H1 (cell line): ENCODE results near the gene GREB1L. TPM values are rescaled to one million over a fixed set of nuclear protein-coding genes. Genes with fewer than 3 reads are reported as not detected.

Experiments used
- ATF2 ChIP-seq: IDR thresholded peaks from 2 replicates; pipeline ENCODE4 v1.6.1; 2012; ENCODE audit warnings: low read length, inconsistent platforms
- BACH1 ChIP-seq: IDR thresholded peaks from 2 replicates; pipeline ENCODE4 v1.6.1; 2012; ENCODE audit warnings: low read length, improper control_type of control experiment
- BRCA1 ChIP-seq: IDR thresholded peaks from 2 replicates; pipeline ENCODE4 v1.6.1; 2012; ENCODE audit warnings: low read depth, low read length, improper control_type of control experiment
- CEBPB ChIP-seq: IDR thresholded peaks from 2 replicates; pipeline ENCODE4 v1.6.1; 2012; ENCODE audit warnings: low read depth, low read length
- CHD1 ChIP-seq: IDR thresholded peaks from 2 replicates; pipeline ENCODE4 v1.6.1; 2012; ENCODE audit warnings: low read depth, low read length, improper control_type of control experiment
- E2F6 ChIP-seq: IDR thresholded peaks from 2 replicates; pipeline ENCODE4 v1.6.1; 2012; ENCODE audit warnings: inconsistent platforms
- EGR1 ChIP-seq: IDR thresholded peaks from 2 replicates; pipeline ENCODE4 v1.6.1; 2011; ENCODE audit warnings: low read depth, low read length, borderline replicate concordance
- EP300 ChIP-seq, 2 experiments: IDR thresholded peaks; 1 replicate in 1 of 2; 2 replicates in 1 of 2; pipeline ENCODE4 v1.6.1; 2011 to 2012; ENCODE audit warnings: low read depth in 2 of 2, low read length in 2 of 2, mild to moderate bottlenecking in 2 of 2, borderline replicate concordance in 1 of 2, inconsistent platforms in 1 of 2, moderate library complexity in 1 of 2
- FOSL1 ChIP-seq: IDR thresholded peaks from 2 replicates; pipeline ENCODE4 v1.6.1; 2011; ENCODE audit warnings: mild to moderate bottlenecking, low read depth, low read length, moderate library complexity; ENCODE audit not compliant: insufficient read depth
- GTF2F1 ChIP-seq: IDR thresholded peaks from 2 replicates; pipeline ENCODE4 v1.6.1; 2012; ENCODE audit warnings: low read depth, low read length, improper control_type of control experiment, borderline replicate concordance
- HDAC2 ChIP-seq, 2 experiments: fragments of 300-600 bp in 1 of 2; sonication (generic) in 1 of 2; IDR thresholded peaks; 2 replicates each; pipeline ENCODE4 v1.6.1; 2011 to 2012; ENCODE audit warnings: low read depth in 2 of 2, low read length in 2 of 2, mild to moderate bottlenecking in 2 of 2, moderate library complexity in 2 of 2, borderline replicate concordance in 1 of 2, inconsistent platforms in 1 of 2
- JUND ChIP-seq: IDR thresholded peaks from 2 replicates; pipeline ENCODE4 v1.6.1; 2011; ENCODE audit warnings: mild to moderate bottlenecking, improper control_type of control experiment, low read length
- MAFK ChIP-seq: IDR thresholded peaks from 2 replicates; pipeline ENCODE4 v1.6.1; 2012; ENCODE audit warnings: low read depth, mild to moderate bottlenecking, improper control_type of control experiment, low read length
- POLR2A ChIP-seq, 2 experiments: IDR thresholded peaks; 1 replicate in 1 of 2; 2 replicates in 1 of 2; pipeline ENCODE4 v1.6.1; 2011; ENCODE audit warnings: low read depth in 2 of 2, low read length in 2 of 2, mild to moderate bottlenecking in 2 of 2; ENCODE audit errors: control extremely low read depth in 1 of 2
- POLR2AphosphoS5 ChIP-seq: IDR thresholded peaks from 2 replicates; pipeline ENCODE4 v1.6.1; 2011; ENCODE audit warnings: low read depth, low read length
- RNF2 ChIP-seq: fragments of 200-900, 300-1000 bp; sonication (generic); IDR thresholded peaks from 2 replicates; pipeline ENCODE4 v1.7.1; 2016; ENCODE audit warnings: borderline replicate concordance, low read depth, mild to moderate bottlenecking, antibody characterized with exemption, low read length; ENCODE audit not compliant: poor library complexity, severe bottlenecking; ENCODE audit errors: missing control alignments
- RXRA ChIP-seq: IDR thresholded peaks from 2 replicates; pipeline ENCODE4 v1.6.1; 2011; ENCODE audit warnings: low read depth, mild to moderate bottlenecking, low read length, moderate library complexity; ENCODE audit not compliant: insufficient read depth
- SIN3A ChIP-seq, 2 experiments: IDR thresholded peaks in 1 of 2; conservative IDR thresholded peaks in 1 of 2; 2 replicates each; pipeline ENCODE4 v1.6.1; 2011 to 2012; ENCODE audit warnings: low read length in 2 of 2, improper control_type of control experiment in 1 of 2, low read depth in 1 of 2, mild to moderate bottlenecking in 1 of 2
- SIX5 ChIP-seq: IDR thresholded peaks from 2 replicates; pipeline ENCODE4 v1.6.1; 2011; ENCODE audit warnings: mild to moderate bottlenecking, low read depth, low read length
- TEAD4 ChIP-seq: IDR thresholded peaks from 2 replicates; pipeline ENCODE4 v1.6.1; 2012; ENCODE audit warnings: low read depth, low read length, inconsistent platforms, mixed read lengths
- USF2 ChIP-seq: IDR thresholded peaks from 2 replicates; pipeline ENCODE4 v1.6.1; 2011; ENCODE audit warnings: low read length, improper control_type of control experiment
- polyA plus RNA-seq, 7 experiments: library from polyadenylated mRNA; depleted of rRNA in 3 of 7; stranded (reverse) in 5 of 7; unstranded in 2 of 7; fragments of >200 nt in 5 of 7; fragments of 200-250 nt in 2 of 7; gene quantifications; 1 replicate in 5 of 7; 2 replicates in 1 of 7; 4 replicates in 1 of 7; pipeline versions ENCODE4 v1.2.1 to v1.2.3, GENCODE V29; 2011 to 2013; ENCODE audit warnings: missing spikeins in 2 of 7, mixed read lengths in 2 of 7
- total RNA-seq: library from RNA; stranded (reverse); fragmentation: NEBNext Ultra II Directional; extraction: Animal tissue kit (Norgen Biotek cat#: 25700); gene quantifications from 2 replicates; pipeline ENCODE4 v1.2.1, GENCODE V29; 2021

The GREB1L gene
- total and polyA plus RNA-seq, 2 of the 8 experiments (the other 6 are each of a cell fraction or from before 2014, with no cell fraction given) = 0.34 to 1.6 TPM

- TF ChIP-seq ATF2 (no peak), USF2 (no peak), JUND (no peak), GTF2F1 (no peak), POLR2AphosphoS5 (no peak), BACH1 (no peak), TEAD4 (no peak), MAFK (no peak), RXRA (no peak), EGR1 (no peak), SIN3A (conservative IDR thresholded peaks at IDR 0.05 in 1 of 2, IDR thresholded peaks at IDR 0.05 in 1 of 2; ENCODE audit: low read depth in 1 of 2, low read length in 2 of 2) (no peak), FOSL1 (no peak), CHD1 (no peak), EP300 (IDR thresholded peaks at IDR 0.05; ENCODE audit: borderline replicate concordance in 1 of 2, low read depth in 2 of 2, low read length in 2 of 2) (no peak), POLR2A (IDR thresholded peaks at IDR 0.05; ENCODE audit: control extremely low read depth in 1 of 2, low read depth in 2 of 2, low read length in 2 of 2) (no peak), BRCA1 (no peak), E2F6 (peak; percentile 55; the same call in 1 of the 2 replicates), HDAC2 (IDR thresholded peaks at IDR 0.05; ENCODE audit: borderline replicate concordance in 1 of 2, low read depth in 2 of 2, low read length in 2 of 2) (peak in 1 of 2 experiments; percentile 82; a peak in 1 of 4 replicates), SIX5 (no peak), RNF2 (no peak), CEBPB (no peak)
These were observed at the start of gene GREB1L (continued) for GRCh38 chr18:21242141-21242779.
